GM12875 (cell line): ENCODE data around the gene OSBP.
A peak's percentile ranks its signal among the peaks of the same experiment; 100 is the strongest.

ENCODE experiments used
- H3K4me3 ChIP-seq: one replicate; pipeline ENCODE4 v1.5.1; 2011; ENCODE audit warnings: low read depth, low read length, control low read depth
- TF ChIP-seq, protein P1 (sequence below): IDR thresholded peaks from 2 replicates; pipeline ENCODE4 v1.5.1; 2011; ENCODE audit warnings: low read depth, mild to moderate bottlenecking, control low read depth, inconsistent platforms, low read length, moderate library complexity, borderline replicate concordance; ENCODE audit not compliant: insufficient read depth

OSBP gene

DNA sequence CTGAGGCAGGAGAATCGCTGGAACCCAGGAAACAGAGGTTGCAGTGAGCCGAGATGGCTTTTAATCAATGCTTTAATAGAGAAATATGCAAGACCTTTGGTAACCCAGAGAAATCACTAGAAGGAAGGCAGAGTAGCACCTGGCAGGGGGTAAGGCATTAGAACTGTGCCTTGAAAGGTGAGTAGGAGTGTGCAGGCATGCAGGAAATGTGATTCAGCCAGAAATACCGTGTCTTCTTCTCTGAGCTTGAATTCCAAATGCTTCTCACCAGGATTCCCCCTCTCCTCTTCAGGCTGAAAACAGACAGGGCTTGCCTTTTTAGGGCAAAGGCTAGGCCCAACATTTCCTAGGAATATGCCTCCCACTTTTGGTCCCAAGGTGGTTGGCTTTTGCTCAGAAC lies 53.3 kb downstream of the OSBP start:
- TF ChIP-seq, protein P1, sequence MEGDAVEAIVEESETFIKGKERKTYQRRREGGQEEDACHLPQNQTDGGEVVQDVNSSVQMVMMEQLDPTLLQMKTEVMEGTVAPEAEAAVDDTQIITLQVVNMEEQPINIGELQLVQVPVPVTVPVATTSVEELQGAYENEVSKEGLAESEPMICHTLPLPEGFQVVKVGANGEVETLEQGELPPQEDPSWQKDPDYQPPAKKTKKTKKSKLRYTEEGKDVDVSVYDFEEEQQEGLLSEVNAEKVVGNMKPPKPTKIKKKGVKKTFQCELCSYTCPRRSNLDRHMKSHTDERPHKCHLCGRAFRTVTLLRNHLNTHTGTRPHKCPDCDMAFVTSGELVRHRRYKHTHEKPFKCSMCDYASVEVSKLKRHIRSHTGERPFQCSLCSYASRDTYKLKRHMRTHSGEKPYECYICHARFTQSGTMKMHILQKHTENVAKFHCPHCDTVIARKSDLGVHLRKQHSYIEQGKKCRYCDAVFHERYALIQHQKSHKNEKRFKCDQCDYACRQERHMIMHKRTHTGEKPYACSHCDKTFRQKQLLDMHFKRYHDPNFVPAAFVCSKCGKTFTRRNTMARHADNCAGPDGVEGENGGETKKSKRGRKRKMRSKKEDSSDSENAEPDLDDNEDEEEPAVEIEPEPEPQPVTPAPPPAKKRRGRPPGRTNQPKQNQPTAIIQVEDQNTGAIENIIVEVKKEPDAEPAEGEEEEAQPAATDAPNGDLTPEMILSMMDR, result no peak
- no peak overlapping the region for H3K4me3 ChIP-seq

DNA sequence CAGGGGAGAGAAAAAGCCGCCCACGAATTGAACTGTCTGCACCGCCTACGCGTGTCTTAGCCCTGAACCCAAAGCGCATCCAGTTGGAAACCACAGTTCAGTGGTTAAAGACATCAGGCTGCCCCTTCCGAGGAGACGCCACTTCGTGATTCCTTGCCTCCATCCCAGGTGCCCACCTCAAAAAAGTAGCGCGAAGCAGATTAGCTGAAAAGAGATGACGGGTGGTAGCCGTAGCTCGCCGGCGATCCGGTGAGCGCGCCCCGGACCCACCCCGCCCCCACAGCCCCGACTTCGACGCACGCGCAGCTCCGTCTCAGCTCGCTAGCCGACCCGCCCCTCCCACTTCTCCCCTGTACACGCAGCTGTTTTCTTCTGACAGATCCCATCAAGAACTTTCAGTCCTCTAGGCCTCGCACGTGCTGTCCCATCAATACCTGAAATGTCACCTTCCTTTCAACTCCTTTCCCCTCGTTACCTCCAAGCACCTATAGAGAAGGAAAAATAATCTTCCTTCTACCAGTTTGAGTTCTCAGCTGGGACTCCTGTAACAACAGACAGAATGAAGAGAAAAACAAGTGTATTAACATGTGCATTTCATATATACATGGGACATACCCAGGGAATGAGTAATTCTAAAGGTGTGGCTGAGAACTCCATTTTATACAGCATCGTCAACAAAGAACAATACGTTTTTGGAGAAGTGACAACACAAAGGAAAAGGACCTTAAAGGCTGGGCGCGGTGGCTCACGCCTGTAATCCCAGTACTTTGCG lies 54.7 kb downstream of the OSBP start:
- TF ChIP-seq, protein P1, result no peak

GRCh38 chr11:59560290-59560701 lies 55.3 kb downstream of the OSBP start:
- peak overlapping the region; percentile 60 for H3K4me3 ChIP-seq
- TF ChIP-seq, protein P1, result no peak

More for the DNA sequence above, 54.7 kb downstream of the OSBP start:
- peak overlapping the region; percentile 60 for H3K4me3 ChIP-seq

DNA sequence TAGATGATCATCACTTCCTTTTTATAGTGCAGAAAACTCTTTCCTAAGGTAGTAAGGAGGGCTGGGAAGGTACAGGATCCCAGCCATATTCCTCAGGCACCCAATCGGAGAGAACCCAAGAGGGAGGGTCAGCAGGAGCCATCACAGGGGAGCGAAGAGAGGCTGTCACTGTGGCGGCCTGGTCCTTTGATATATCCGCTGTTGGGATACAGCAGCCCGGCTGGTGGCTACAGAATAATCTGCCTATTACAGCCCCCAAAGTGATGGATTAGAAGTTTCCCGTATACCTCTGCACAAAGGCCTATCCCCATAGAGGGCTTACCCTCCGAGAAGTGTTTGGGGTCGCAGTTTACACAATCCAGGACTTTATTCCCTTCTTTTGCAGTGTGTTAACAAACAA lies 55.7 kb downstream of the OSBP start:
- H3K4me3 ChIP-seq, result no peak overlapping the region
- TF ChIP-seq, protein P1, result no peak

DNA sequence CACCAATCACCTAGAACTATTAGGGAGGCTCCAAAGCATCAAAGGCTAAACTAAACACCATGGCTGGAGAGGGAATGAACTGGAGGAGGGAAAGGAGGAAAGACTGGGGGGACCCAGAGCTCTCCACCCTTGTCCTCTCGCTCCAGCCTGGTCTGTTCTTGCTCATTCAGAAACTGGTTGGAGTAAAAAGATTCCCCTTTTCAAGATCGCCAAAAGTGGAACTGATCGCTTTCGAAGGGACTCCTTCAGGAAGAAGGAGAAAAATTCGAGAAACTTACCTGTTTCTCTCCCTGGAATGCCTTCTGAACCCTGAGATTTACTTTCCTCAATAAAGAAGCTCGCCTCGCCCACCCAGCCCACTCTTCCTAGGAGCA lies 57.3 kb downstream of the OSBP start:
- no peak overlapping the region for H3K4me3 ChIP-seq
- TF ChIP-seq, protein P1, result no peak

DNA sequence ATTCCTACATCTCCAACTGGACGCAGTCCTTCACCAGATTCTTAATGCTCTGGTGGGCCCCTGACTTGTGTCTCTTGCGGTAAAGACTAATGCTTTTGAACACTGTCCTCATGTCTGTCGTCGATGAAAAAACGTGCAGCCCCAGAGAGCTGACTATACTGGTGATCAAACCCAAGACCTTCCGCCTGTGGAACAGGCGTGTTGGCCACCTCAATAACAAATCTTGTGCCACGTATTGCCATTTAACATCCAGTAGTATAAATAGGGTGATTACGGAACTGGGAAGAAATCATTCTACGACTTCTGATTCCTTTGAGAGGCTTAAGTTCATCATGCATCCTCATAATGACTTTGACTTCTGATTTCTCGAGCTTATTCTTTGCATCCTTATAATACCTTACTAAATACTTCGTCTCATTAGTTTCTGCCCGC lies 58.6 kb downstream of the OSBP start:
- H3K4me3 ChIP-seq, result peak overlapping the region; percentile 40
- TF ChIP-seq, protein P1, result no peak

GRCh38 chr11:59556115-59556916 lies 59.3 kb downstream of the OSBP start:
- peak overlapping the region; percentile 40 for H3K4me3 ChIP-seq
- TF ChIP-seq, protein P1, result no peak
